Astrocyte of the cerebellum (primary cell): ENCODE data around the gene MKI67.

Experiments
- DNase-seq: peaks from one replicate; pipeline ENCODE4 v3.0.0-alpha.2; 2011; ENCODE audit warnings: low read depth
- H3K4me3 ChIP-seq: 2 replicates; pipeline ENCODE4 v1.5.1; 2011; ENCODE audit warnings: mild to moderate bottlenecking, low read depth, low read length, moderate library complexity
- CTCF ChIP-seq: IDR thresholded peaks from 2 replicates; pipeline ENCODE4 v1.5.1; 2012; ENCODE audit warnings: low read length, low read depth, moderate library complexity, mild to moderate bottlenecking; ENCODE audit errors: missing control alignments
- in situ Hi-C: cut with HindIII; loops from 2 replicates; pipeline ENCODE4 v1.10.0; 2017; ENCODE audit warnings: low sequenced_read_pairs

The MKI67 gene

GRCh38 chr10:128062331-128062880 lies 63.8 kb downstream of the MKI67 start:
- DNase-seq, result no peak
- no peak for TF ChIP-seq CTCF
- in situ Hi-C loops, result no loop called here
- H3K4me3 ChIP-seq, result no peak overlapping the region

- no peak for DNase-seq
- in situ Hi-C loops, result no loop called here
- TF ChIP-seq CTCF, result no peak
- no peak overlapping the region for H3K4me3 ChIP-seq
Observed at GRCh38 chr10:128061306-128062300, 64.6 kb downstream of the MKI67 start.

GRCh38 chr10:128060341-128061250 lies 65.6 kb downstream of the MKI67 start:
- TF ChIP-seq CTCF, result no peak
- in situ Hi-C loops, result no loop called here

GRCh38 chr10:128059982-128060293 lies 66.3 kb downstream of the MKI67 start:
- in situ Hi-C loops, result no loop called here
- H3K4me3 ChIP-seq, result no peak overlapping the region
- DNase-seq, result no peak
- TF ChIP-seq CTCF, result no peak

More at GRCh38 chr10:128060341-128061250, 65.6 kb downstream of the MKI67 start:
- no peak overlapping the region for H3K4me3 ChIP-seq
- DNase-seq, result no peak

GRCh38 chr10:128059266-128059981 lies 66.8 kb downstream of the MKI67 start:
- H3K4me3 ChIP-seq, result no peak overlapping the region
- DNase-seq, result no peak
- no peak for TF ChIP-seq CTCF
- in situ Hi-C loops, result no loop called here

GRCh38 chr10:128058750-128059134 lies 67.5 kb downstream of the MKI67 start:
- in situ Hi-C loops, result no loop called here
- DNase-seq, result no peak
- H3K4me3 ChIP-seq, result no peak overlapping the region
- no peak for TF ChIP-seq CTCF
